Activated CD4-positive, alpha-beta T cell treated with anti-CD3 and anti-CD28 coated beads for 48 hours (primary cell): ENCODE measurements around the gene EHD1.

Experiments used
- DNase-seq: peaks from one replicate; pipeline ENCODE4 v3.0.0-alpha.2; 2020

EHD1 gene

DNA sequence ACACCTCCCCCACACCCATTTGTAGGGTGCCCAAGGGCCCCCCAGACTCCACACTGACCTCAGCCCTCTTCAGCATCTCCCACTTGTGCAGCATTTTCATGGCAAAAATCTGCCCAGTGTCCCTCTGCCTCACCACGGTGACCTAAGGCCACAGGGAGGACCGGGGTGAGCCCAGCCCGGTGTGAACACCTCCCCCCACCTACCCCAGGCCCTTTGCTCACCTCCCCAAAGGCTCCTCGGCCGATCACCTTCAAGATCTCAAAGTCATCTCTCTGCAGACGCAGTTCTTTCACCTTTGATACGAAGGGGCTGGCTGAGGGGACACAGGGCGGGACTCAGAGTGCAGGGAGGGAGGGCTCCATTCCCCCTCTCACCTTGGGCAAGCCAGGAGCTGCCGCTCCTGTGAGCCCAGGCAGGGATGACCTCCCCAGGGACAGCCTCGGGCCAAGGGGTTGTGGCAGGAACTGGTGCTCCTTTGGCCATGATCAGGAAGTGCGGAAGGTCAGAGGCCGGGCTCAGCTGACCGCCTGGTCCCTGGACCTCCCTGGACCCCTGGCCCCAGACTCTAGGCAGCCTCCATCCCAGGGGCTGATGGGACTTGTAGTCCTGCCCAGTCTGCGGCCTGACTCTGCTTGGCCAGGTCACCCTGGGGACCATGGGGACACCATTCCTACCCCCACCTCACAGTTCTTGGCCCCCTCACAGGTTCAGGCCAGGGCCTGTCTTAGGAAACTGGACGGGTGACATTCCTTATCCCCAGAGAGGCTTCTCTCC is 36.6 kb downstream of the EHD1 start:
- DNase-seq, result no peak

DNA sequence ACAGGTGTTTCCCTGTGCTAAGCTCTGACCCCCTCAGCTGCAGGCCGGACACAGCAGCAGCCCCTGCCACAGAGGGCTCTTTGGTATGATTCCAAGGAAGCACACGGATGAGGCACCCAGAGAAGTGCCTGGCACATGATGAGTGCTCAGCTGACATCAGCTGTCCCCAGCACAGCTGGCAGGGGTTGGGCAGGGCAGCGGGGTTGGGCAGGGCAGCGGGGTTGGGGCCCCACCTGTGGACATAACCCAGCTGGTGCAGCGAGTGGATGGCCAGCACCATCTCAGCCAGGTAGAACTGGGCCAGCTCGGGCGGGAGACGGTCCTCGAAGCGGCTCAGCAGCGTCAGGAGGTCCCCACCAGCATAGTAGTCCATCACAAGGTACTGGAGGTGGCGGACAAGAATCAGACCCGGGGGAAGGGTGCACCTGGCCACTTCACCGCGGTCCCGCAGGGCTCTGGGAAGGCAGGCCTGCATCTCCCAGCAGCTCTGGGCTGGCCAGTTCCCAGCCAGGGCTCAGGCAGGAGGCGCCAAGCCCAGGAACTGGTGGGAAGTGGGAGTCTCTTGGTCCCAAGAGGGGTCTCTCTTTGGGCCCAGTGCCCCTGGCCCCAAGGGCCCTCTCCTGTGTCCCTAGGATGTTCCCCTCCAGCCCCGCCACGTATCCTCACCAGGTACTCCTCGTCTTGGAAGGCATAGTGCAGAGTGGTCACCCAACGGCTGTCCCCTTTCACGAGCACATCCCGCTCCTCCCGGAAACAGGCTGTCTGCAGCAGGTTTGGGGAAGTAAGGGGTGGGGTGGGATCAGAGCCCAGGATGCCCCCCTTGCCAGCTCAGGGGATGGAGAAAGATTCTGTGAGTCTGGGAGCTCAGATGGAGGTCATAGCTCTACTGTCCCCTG is 38.3 kb downstream of the EHD1 start:
- no peak for DNase-seq

DNA sequence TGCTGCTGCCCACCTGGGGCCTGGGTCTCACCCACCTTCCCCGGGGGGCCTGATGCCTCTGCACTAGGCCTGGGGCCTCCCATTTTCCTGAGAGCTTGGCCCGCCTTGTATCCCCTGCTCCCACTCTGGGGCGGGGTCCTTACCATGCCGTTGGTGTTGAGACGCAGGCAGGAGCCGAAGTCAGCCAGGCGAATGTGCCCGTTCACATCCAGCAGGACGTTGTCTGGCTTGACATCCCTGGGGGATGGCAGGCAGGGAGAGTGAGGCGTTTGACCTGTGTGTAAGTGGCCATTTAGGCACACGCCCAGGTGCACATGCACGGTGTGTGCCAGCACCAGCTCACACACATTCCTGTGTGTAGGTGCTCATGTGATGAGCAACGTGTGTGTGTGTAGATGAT is 39.1 kb downstream of the EHD1 start:
- no peak for DNase-seq

DNA sequence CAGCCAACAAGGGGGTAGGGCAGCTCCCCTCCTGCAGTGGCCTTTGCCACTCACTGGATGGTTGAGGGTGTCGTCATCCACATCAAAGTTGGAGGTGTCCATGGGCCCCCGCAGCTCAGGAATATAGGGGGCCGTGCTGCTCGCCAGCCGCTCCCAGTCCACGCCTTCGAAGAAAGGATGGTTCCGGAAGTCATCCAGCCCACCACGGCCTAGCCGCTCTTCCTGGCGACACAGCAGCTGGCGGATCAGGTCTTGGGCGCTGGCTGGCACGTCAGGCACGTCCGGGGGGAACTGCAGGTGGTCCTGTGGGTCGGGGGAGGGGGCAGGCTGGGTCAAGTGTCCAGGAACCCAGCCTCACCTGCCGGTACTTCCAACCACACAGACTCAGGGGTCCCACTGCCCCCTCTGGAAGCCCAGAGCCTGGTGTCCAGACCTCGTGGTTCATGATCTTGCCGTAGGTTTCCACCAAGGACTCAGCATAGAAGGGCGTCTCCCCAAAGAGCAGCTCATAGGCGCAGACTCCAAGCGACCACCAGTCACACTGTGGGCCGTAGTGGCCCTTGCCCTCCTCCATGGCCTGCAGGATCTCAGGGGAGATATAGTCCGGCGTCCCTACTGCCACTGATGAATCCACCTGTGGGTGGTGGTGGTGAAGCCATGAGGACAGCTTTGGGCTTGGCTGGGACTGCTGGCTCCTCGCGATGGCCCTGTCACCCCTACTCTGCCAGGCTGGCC is 39.7 kb downstream of the EHD1 start:
- DNase-seq, result no peak

DNA sequence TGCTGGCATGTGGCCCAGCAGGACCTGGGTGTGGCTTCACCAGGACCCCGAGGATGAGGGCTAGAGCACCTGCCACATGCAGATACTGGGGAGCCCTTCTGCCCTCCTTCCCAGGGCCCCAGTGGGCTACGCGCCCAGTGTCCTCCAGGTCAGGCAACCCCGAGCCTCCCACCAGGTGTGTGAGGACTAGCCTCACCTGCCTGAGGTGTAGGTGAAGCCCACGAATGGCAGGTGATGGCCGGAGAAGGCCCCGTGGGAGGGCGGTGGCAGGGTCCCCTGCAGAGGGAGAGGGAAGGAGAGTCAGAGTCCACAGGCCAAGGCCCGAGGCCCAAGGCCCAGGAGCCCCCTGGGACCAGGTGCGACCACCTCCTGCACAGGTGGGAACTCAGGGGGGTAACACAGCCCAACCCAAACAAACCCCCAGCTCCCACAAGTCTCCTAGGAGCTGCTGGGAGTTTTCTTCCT is 40.5 kb downstream of the EHD1 start:
- no peak for DNase-seq

DNA sequence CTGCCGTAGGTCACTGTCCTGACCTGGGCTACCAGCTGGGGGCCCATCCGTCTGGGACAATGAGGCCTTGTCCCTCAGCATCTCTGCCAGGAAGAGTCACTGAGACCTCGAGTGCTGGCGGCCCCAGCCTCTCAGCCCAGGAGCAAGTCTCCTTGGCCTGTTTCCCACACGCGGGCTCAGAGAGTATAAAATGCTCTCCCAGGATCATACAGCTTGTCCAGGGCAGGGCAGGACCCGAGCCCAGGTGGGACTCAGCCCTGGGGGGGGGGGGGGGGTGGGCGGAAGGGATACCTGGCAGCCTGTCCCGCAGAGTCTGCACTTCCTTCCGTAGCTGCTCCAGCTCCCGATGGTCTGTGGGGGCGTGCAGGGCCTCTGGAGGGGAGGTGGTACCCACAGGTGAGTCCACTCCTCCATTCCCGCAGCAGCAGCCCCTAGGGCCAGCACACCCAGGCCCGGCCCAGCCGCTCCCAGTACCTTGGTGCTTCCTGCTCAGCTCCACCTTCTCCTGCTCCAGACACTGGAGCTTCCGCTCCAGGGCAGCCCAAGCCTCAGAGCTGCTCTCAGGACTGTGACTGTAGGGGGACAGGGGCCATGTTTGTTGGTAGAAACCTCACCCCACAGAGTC is 41.9 kb downstream of the EHD1 start:
- DNase-seq, result no peak

DNA sequence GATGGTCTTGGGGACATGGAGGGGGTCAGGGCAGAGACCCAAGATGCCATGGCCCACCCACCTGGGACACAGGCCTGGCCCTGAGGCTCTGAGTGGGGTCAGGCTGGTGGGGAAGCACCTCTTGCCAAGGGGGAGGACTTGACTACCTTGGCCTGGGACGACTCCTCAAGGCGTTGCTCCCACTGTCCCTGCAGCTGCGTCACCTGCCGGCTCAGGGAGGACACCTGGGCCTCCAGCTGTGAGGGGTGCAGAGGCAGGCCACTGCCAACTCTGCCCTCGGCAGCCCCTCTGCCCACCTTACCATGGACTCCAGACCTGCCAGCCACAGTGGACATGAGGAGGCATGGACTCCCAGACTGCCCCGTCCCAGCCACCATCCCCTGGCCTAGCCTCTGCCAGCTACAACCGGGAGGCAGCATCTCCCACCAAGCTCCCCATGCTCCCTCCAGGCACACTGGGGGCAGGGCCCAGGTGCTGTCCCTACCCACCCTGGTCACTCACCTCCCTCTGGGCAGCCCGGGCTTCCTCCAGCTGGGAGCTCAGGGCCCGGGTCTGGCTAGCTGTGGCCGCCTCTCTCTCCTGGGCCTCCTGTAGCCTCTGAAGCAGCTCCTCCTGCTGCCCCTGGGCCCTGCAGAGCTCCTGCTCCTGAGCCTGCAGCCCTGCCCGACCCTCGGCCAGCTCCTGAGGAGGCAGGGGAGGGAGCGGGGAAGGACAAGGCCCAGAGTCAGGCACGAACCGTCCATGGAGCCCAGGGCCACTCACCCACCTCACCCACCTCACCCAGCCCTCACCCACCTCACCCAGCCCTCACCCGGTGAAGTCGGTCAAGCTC is 42.6 kb downstream of the EHD1 start:
- DNase-seq, result no peak

DNA sequence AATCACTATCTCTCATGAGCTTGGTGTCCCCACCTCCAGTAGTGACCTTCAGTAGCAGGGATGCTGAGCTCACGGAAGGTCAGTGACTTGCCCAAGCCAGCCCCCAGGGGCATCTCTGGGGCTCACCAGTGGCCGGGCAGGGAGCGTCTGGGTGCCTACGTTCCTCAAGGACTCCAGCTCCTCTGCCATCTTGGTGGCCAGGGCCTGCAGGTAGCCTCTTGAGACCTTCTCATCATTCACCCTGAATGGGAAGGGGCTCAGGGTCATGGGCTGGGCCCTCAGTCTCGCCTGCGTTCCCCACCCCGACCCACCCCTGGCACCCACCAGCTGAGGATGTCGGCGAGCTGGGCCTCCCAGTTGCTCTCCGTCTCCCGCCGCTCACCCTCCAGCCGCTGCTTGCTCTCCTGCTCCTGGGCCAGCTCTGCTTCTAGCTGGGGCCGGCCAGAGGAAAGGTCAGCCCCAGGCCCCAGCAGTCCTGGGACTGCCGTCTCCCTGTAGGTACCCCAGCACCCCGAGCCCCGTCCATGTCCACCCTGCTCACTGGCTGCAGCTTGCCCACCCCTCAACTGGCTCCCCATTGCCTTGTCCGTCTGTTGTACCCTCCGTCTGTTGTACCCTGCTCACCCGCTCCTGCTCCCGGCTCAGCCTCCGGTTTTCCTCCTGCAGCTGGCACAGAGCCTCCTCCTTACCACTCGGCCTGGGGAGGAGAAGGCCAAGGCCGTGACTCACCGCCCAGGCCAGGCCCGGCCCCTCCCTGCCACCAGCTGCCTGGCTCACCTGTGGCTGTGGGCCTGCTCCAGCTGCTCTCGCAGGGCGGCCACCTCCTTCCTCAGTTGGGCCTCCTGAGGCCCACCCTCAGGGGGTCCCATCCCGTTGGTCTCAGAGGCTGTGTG is 43.5 kb downstream of the EHD1 start:
- no peak for DNase-seq

DNA sequence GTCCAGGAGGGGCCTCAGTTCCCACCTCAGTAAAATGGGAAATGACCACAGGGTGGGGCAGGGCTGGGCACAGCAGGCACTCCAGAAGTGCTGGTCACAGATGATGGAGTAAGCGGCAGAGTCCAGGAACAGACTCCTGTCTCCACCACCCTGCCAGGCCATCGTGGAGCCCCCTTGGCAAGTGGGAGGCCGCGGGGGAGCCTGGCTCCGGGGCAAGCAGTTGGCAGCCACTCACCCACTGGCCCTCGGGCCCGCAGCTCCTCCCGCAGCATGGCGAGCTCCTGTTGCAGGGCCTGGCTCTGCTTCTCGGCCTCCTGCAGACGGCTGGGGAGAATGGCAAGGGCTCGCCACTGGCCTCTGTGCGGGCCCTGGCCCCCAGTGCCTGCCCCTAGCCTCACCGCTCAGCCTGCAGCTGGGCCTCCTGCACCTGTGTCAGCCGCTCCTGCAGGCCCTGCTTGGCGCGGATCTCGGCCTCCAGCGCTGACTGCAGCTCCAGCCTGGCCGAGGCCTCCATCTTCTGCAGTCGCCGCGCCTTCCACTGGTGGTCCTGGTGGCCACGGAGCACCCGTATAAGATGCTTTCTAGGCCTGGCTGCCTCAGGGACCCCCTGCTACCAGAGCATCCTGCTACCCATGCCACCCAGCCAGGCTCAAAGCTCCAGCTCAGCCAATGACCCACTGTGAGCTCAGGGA is 44.2 kb downstream of the EHD1 start:
- no peak for DNase-seq

DNA sequence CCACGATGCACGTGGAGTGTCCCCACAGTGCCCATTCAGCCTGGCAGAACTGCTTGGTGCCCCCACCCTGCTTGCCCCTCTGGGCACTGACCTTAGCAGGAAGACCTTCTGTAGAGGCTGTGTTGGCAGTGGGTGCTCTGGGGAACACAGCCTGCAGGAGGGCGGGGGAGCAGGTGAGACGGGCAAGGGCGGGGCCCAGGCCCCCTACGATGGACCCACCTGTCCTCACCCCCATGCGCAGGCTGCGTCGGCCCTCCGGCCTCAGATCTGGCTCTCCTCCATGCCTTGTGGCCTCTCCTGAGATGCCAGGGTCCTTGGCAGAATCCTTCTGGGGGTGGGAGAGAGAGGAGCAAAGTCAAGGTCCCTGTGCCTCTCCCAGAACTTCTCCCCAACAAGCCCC is 44.9 kb downstream of the EHD1 start:
- DNase-seq, result no peak

DNA sequence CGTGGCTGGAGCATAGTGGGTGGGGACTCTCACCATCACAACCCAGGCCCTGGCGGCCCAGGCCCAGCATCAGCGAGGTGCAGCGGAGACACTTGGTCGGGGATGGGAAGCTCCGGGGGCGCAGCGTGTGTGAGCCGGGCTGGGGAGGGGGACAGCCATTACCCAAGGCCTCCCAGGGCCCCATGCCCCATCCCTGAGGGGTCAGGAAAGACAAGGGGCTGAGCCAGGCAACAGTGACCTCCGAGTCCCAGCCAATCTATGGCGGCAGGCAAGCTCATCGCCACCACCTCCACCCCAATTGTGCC is 45.3 kb downstream of the EHD1 start:
- no peak for DNase-seq

DNA sequence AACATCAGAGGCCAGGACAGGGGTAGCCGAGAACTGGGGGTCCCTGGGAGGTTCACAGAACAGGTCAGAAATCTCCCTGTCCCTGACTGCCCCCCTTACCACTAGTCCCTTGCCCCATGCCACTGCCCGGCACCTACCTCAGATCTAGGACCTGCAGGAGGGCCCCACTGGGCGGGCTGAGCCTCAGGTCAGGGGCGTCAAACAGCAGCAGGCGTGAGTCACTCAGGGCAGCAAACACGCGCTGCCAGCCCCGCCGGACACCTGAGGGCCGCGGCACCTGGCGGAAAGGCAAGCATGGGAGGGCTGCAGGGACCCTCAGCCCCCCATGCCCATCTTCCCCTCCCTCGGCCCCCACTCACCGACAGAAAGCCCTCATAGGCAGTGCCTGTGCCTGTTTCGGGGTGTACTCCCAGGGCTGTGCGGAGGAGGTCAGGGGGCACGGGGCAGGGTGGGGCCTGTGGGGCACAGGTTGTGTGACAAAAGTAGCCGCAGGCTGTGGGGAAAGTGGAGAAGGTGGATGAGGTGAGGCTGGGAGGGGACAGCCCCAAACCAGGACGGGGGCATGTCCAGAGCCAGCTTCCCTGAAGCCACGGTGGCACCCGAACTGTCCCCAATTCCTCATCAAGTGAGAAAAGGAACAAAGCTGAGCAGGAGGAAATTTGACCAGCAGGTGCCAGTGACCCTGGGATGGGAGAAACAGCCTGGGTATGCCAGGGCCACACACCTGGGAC is 45.8 kb downstream of the EHD1 start:
- no peak for DNase-seq

DNA sequence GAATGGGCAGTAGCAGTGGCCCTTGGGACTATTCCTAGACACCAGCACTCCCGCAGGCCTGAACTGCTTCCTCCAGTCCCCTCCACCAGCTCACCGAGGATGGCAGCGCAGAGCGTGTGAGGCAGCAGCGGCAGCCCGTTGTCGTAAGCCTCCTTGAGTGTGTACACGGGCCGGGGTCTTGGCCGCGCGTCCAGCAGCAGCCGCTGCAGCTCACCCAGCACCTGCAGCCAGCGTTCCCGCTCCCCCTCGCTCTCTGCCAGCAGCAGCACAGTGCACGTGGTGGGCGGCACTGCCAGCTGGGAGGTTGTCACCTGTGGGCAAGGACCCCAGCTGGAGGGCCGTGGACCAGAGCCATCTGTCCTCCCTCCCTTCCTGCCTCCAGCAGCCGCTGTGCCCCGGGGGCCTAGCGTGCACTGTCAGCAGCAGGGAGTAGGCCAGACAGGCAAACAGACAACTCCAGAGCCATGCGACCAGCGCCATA is 47.0 kb downstream of the EHD1 start:
- no peak for DNase-seq

DNA sequence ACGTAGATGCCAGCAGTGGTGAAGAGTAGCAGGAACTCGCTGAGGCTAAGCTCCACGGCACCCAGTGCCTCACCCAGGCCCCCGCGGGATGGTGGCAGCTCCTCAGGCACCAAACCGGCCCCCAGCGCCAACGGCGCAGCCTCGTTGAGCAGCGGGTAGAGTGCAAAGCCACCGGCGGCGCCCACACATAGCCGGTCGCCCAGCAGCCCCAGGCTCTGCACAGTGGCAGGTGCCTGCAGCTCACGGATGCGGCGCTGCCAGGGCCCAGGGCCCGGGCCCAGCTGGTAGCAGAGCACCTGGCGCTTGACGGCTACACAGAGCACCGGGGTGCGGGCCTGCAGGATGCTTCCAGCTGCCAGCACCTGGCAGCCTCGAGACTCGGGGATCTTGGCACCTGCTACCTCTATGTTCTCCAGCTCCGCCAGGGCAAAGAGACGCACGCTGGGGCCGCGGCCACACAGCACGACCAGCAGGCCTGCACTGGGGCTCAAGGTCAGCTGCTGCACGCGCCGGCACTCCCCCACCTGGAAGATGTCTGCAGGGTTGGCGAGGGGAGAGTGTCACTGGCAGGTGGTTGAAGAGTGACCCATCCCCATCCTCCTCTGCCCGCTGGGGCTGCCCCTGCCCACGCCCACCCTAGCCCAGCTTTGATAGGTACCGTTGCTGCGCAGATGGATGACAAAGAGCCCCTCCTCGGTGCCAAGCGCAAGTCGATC is 48.7 kb downstream of the EHD1 start:
- no peak for DNase-seq

DNA sequence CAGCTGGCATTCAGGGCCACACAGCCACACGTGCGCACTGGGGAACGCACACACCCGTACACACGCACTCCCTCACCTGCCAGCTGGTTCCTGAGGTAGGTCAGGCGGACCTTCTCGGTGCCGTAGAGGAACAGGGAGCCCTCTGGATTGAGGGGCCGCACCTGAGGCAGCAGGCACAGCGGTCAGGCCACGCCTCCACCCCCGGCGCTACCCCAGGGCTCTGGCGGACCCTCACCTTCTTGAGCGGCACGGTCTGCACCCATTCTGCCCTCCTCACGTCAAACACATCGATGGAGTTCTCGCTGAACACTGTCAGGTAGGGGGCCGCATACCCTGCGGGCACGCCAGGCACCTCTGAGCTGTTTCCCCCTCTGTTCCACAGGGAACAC is 51.0 kb downstream of the EHD1 start:
- DNase-seq, result no peak

DNA sequence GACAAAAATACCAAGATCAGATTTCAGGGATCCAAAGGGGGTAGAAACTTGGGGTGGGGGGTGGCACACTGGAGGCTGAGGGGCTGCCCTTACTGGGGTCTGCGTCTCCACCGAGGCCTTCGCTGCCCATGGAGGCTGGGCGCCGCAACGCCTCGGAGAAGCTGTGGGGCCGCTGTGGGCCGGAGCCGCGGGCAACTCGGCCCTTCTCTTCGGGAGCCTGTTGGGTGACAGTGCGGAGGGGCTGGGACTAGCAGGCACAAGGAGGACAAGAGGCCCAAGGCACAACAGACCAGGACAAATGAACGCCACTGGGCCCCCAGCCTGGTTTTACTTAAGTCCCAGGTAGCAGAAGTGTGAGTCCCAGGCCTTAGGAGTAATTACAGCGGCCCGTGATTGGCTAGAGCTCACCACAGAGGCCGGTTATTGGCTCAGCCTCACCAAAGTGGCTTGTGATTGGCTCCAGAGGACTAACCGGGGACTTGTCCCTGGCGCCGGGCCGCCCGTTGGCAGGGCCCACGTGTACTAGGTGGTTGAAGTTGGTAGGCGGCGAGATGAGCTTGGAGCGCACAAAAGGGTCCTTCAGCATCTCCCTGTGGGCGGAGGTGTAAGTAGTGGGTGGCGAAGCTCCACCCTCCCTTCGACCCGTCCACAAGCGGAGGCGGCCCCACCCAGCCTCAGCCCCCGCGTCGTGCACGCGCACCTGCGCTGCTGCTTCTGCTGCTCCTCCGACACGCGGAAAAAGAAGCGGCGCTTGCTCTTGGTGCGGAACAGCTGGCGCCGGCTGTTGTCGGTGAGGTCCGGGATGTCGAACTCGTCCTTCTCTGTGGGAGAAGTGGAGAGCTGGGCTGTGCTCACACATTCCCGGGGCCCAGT is 51.6 kb downstream of the EHD1 start:
- DNase-seq, result no peak

DNA sequence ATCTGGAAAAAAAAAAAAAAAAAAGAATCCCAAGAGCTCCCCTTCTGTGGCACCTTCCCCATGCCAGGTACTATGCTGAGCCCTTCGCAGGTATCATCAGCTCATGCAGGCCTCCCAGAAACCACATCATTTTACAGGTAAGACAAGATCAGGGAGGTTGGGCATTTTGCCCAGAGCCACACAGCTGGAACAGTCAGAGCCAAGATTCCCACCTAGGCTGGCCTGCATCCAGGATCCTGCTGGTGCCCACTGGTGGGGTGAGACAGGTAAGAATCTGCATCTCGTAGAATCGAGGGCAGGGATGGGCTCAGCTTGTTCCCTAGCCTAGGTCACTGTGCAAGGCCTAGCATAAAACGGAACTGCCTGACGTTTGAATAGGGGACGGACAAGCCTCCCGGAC is 52.4 kb downstream of the EHD1 start:
- no peak for DNase-seq

DNA sequence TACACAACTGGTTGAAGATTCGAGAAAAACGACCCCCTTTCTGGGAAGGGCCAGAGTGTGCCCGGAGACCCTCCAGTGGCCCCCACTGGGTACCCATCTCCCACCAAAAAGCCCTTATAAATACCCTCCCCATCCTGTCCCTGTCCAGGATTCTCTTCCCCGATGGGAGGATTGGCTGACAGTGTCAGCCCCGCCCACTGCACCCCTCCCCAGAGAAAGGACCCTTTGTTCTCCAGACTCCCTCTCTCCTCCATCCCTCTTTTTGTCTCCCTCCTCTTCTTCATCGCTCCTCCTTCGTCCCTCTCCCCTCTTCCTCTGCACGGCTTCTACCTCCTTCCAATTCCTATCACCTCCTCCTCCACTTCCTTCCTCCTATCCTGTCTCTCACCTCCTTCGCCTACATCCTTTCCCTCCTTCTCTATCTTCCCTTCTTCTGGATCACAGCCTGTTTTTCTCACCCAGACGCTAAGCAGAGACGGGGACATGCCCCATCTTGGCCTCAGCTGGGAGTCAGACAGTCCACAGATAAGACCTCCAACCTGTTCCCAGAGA is 54.8 kb downstream of the EHD1 start:
- no peak for DNase-seq
